ENCODE results near the gene PTTG1IP2.

GRCh38 chr7:90502539-90502938 is 33.1 kb downstream of the PTTG1IP2 start:
- TF ChIP-seq YY1 (IDR thresholded peaks at IDR 0.05; ENCODE audit: low read depth, low read length) (no peak), ELK1 (IDR thresholded peaks at IDR 0.05; ENCODE audit: low read depth, low read length) (no peak), POLR2A (IDR thresholded peaks at IDR 0.05; ENCODE audit: low read depth, low read length) (no peak), CTCF (IDR thresholded peaks at IDR 0.05 in 2 of 3, conservative IDR thresholded peaks at IDR 0.05 in 1 of 3; ENCODE audit: control insufficient read depth in 2 of 3, extremely low read depth in 1 of 3, insufficient read depth in 1 of 3, low read depth in 3 of 3, low read length in 3 of 3) (no peak), USF2 (IDR thresholded peaks at IDR 0.05; ENCODE audit: borderline replicate concordance, low read depth, low read length) (no peak), TARDBP (IDR thresholded peaks at IDR 0.05; ENCODE audit: borderline replicate concordance) (no peak), TCF7 (IDR thresholded peaks at IDR 0.05; ENCODE audit: borderline replicate concordance) (no peak), JUNB (IDR thresholded peaks at IDR 0.05) (no peak), E2F4 (IDR thresholded peaks at IDR 0.05; ENCODE audit: low read depth, low read length) (no peak), MYC (IDR thresholded peaks at IDR 0.05; ENCODE audit: insufficient read depth, insufficient read length, insufficient replicate concordance, low read length, severe bottlenecking) (no peak), CEBPB (IDR thresholded peaks at IDR 0.05; ENCODE audit: borderline replicate concordance in 1 of 2, low read depth in 2 of 2, low read length in 2 of 2) (no peak), ZBTB40 (IDR thresholded peaks at IDR 0.05; ENCODE audit: borderline replicate concordance) (no peak), TCF3 (IDR thresholded peaks at IDR 0.05; ENCODE audit: borderline replicate concordance, insufficient read depth, low read depth, low read length) (no peak), CHD2 (IDR thresholded peaks at IDR 0.05; ENCODE audit: borderline replicate concordance, low read depth, low read length) (no peak)
